ENCODE data around the gene BRAF.
"Not testable (repeated sequence)": the region's sequence is repeated elsewhere in the genome, so short reads cannot be mapped to it uniquely, and the experiment has no call there.

BRAF gene

GRCh38 chr7:140676306-140676705, 248.4 kb downstream of the BRAF start:
- DNase-seq: no peak

DNA sequence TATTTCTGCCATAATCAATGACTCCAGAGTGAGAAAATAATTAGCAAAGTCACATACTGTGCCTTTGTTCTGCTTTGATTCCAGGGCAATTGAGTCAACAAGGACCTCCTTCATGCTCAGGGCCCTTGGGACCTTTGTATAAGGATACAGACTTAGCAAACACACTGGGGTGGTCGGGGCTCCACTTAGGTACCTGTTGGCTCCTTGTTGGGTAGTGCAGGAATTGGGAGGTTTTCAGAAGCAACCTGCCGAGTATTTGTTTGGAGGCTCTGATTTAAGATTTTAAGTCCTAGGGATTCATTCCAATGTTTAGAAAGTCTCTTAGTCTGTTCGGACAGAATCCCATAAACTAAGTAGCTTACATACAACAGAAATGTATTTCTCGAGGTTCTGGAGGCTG, 249.0 kb downstream of the BRAF start:
- no peak for DNase-seq

- DNase-seq: no peak
Measured at GRCh38 chr7:140674899-140675701, 249.6 kb downstream of the BRAF start.

- DNase-seq: no peak
Measured at GRCh38 chr7:140674356-140674800, 250.4 kb downstream of the BRAF start.

- DNase-seq: no peak
Measured at GRCh38 chr7:140673774-140674155, 251.0 kb downstream of the BRAF start.

DNA sequence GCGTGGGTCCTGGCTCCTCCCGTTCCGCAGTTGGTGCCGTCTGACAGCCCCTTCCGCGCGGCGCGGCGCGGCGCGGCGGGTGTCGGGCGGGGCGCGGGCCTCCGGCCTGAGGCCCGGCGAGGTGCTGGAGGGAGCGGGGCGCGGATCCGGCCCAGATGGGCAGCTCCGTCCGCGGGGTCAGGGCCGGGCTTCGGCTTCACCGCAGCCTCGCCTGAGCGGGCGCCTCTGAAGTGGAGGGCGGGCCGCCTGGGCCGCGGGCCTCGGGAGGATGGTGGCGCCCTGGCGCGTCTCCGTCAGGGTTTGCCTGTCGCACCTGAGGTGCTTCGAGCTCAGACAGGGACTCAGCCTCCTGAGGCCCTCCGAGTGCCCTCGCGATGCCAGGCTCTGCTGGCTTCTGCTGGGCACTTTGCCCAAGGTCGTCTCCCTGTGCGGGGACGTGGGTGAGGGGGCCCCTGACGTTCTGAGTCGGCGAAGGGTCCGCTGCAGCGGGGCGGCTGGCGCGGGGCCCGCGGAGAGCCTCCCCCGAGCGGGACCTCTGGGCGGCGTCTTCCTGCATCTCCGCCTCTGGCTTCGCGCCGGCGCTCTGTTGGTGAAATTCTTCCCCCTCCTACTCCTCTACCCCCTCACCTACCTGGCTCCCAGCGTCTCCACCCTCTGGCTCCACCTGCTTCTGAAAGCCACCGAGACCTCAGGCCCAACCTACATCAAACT, 251.5 kb downstream of the BRAF start:
- peak; percentile 51 for DNase-seq

DNA sequence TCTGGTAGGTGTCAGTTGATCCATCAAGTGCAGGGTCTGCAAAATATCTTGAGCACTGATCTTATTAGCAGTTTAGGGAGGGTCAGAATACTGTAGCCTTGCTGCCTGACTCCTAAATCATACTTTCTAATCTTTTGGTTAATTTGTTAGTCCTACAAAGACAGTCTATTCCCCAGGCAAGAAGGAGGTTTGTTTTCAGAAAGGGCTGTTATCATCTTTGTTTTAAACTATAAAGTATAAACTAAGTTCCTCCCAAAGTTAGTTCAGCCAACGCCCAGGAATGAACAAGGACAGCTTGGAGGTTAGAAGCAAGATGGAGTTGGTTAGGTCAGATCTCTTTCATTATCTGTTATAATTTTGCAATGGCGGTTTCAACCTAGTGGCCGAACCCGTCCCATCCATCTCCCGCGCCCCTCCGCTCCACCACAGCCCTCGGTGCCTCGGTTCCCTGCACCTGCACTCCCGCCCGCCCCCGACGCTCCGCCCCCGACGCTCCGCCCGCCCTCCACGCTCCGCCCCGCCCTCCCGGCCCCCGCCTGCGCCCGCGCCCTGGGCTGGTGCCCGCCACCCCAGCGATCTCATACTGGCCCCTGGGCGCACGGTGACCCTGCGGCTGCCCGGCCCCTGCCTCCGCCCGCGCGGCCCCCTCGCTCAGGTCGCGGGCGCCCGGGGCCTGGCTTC, 252.2 kb downstream of the BRAF start, which contains the start of gene ADCK2:
Gene ADCK2 (plus strand): TSS at position 564 of the 681 bp plus-strand sequence. CDS start 386 bp downstream, outside the sequence.
- peak; percentile 52 for DNase-seq

DNA sequence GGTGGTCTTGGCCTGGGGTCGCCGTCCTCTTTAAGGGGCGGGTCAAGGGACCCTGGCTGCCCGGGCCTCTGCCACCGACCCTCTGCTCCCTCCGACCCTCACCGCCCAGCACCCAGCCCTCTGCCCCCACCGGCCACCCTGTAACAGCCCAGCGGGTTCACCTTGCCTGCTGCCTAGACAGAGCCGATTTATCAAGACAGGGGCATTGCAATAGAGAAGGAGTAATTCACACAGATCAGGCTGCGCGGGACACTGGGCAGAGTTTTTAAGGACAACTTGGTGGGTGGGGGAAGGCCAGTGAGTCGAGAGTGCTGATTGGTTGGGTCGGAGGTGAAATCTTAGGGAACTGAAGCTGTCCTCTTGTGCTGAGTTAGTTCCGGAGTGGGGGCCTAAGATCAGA, 252.8 kb downstream of the BRAF start:
- DNase-seq: no peak

DNA sequence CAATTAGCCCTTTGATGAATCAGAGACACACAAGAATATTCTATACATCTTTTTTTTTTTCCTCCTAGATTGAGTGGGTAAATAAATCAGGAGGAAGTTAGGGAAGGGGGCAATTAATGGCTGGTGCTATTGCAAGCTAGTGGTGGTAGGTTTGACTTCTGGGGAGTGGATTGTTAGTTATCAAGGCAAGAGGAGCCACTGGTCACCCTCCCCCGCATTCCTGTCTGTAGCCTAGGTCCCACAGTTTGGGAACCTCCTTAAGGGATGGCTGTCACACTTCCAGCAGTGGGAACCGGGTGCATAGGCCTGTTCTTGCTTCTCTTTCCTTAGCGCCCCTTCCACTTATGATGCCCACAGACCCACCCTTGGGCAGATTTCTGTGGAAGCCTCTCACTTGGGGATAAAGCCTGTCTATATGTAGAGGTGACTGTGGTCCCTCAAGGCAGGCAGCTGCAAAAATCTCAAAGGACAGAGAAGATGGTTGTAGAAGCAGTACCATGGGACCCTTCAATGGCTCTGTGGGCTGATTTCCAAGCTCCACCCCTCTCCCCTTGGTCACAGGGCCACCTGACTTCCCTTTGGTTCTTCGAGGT, 254.3 kb downstream of the BRAF start:
- no peak for DNase-seq

DNA sequence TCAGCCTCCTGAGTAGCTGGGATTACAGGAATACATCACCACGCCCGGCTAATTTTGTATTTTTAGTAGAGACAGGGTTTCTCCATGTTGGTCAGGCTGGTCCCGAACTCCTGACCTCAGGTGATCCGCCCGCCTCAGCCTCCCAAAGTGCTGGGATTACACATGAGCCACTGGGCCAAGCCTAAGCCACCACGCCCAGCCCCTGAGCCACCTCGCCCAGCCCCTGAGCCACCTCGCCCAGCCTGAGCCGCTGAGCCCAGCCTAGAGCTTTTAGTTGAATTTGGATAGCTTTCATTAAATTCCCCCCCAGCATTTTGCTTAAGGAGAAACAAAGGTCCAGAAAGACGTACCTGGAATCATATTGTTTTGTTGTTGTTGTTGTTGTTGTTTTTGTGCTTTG, 254.9 kb downstream of the BRAF start:
- not testable (repeated sequence) for DNase-seq

- DNase-seq: no peak
Measured at GRCh38 chr7:140669352-140669751, 255.4 kb downstream of the BRAF start.

Measured in stimulated activated CD4-positive, alpha-beta T cell treated with anti-CD3 and anti-CD28 coated beads, Interleukin-1b, Interleukin-23, amount 100 ng/mL, for 48 hours (primary cell).